ENCODE measurements around the gene MMP20.
A peak's percentile ranks its signal among the peaks of the same experiment; 100 is the strongest.
"Not testable (repeated sequence)": the region's sequence is repeated elsewhere in the genome, so short reads cannot be mapped to it uniquely, and the experiment has no call there.

Gene MMP20, protein sequence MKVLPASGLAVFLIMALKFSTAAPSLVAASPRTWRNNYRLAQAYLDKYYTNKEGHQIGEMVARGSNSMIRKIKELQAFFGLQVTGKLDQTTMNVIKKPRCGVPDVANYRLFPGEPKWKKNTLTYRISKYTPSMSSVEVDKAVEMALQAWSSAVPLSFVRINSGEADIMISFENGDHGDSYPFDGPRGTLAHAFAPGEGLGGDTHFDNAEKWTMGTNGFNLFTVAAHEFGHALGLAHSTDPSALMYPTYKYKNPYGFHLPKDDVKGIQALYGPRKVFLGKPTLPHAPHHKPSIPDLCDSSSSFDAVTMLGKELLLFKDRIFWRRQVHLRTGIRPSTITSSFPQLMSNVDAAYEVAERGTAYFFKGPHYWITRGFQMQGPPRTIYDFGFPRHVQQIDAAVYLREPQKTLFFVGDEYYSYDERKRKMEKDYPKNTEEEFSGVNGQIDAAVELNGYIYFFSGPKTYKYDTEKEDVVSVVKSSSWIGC

DNA sequence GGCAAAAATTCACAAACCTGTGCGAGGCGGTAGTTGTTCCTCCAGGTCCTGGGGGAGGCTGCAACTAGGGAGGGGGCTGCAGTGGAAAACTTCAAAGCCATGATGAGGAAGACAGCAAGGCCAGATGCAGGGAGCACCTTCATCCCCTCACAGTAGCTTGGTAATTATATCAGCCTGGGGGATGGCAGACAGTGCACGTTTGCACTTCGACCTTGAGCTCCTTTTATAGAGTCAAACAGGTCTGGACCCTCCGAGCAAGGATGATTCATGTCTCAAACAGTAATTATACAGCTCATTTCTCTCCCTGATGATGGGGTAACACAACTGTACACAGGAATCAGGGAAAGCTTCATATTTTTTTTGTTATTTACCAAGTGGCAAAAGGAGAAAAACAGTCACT lies at the start of gene MMP20:
Gene MMP20, minus strand, starts transcription at position 156 of the 400 bp plus-strand sequence. Its CDS starts 13 bp downstream, at position 143.
- no peak for DNase-seq

DNA sequence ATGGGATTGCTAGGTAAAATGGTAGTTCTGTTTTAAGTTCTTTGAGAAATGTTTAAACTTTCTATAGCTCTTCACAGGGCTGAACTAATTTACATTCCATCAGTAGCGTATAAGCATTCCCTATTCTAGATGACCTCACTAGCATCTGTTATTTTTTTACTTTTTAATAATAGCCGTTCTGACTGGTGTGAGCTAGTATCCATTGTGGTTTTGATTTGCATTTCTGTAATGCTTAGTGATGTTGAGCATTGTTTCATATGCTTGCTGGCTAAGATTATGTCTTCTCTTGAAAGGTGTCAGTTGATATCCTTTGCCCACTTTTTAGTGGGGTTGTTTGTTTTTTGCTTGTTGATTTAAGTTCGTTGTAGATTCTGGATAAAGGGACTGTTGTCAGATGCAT lies 44.5 kb upstream of the MMP20 start:
- no peak for DNase-seq

DNA sequence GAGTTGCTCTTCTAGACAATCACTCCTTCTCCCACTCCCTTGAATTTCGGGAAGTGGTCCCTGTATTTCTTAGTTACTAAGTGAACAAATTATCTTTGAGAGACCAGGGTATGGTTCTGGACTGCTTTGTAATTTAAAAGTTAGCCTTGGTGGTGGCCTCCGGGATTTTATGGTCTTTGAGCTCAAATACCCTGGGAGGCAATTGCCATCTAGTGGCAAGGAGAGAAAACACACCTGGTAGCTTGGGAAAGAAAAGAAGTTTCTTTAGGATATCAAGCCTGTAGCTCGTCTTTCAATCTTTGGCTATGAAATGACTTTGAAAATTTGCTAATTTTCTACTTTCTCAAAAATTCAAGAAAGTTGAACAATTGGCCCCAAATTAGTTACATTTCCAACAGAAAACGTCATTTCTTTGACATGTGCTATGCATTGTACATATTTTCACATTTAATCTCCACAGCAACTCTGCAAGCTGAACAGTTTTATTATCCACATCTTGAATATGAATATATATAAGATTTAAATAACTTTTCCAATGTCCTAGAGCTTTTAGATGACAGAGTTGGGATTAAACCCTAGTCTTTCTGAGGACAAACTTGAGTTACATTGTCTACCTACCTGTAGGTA lies 41.3 kb upstream of the MMP20 start:
- peak; percentile 65 to 80 (median 70) for DNase-seq

DNA sequence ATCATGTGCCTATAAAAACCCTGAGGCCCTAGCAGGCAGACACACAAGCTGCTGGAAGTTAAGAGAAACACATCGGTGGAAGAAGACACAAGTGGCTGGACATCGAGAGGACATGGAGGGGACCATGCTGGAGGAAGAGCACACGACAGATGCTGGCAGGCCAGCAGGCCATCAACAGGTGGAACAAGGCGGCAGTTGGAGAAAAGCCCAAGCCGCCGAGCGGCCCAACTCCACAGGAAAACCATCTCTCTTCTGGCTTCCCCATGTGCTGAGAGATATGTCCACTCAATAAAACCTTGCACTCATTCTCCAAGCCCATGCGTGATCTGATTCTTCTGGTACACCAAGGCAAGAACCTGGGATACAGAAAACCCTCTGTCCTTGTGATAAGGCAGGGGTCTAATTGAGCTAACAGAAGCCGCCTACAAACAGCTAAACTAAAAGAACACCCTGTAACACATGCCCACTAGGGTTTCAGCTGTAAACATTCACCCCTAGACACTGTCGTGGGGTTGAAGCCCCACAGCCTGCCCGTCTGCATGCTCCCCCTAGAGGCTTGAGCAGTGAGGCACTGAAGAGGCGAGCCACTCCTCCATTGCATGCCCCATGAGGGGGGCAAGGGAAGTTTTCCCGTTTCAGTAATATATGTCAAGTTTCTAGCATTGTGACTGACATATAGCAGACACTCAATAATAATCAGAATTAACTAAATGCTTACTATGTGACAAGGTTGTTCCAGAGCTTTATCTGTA lies 39.0 kb upstream of the MMP20 start:
- DNase-seq: peak; percentile 20 to 36 (median 28)

DNA sequence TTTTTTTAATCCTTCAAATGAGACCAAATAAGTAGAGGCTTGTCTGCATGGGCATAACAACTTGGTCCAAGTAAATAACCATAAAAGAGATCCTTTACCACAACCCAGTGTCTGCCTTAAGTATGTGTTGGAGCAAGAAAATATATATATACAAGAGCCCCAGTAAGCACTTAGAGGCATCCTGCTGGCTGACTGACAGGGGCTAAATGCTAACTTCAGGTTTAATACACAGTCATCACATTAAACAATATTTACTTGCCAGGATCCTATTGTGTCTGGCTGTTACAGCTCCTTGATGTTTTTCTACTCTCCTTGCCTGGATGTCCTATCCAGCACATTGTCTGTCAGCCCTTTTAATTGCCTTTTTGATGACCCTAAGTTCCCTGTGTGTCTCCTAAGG lies 37.5 kb upstream of the MMP20 start:
- DNase-seq: no peak

DNA sequence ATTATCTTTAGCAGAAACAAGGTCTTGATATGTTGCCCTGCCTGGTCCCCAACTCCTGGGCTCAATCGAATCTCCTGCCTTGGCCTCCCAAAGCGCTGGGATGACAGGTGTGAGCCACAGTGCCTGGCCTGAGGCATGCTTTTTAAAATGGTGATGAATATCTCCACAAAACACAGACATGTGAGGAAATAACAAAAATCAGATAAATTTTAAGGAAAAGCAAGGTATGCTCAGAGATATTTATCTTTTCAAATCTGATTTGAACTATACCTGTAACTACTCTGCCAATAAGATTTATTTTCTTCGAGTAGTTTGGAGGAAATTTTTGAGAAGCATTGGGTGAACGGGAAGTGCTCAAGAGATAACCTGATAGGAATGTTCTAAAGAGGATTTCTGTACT lies 35.9 kb upstream of the MMP20 start:
- no peak for DNase-seq

DNA sequence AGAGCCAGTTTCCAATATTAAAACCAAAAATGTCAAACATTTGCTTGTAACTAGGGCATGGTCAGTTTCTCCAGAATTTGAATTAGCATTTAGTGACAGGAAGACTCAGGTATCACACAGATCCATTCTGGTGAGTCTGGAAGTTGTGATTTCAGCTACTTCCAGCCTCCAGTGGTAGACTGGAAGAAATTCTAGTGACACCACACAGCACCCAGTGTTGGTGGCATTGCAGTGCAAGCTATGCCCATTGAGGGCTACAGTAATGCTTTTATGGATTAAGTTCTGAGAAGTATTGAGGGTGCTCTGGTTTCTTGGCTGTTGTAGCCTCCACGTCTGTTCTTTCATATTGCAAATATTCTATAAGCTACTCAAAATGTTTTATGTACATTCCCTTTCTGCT lies 31.4 kb upstream of the MMP20 start:
- no peak for DNase-seq

DNA sequence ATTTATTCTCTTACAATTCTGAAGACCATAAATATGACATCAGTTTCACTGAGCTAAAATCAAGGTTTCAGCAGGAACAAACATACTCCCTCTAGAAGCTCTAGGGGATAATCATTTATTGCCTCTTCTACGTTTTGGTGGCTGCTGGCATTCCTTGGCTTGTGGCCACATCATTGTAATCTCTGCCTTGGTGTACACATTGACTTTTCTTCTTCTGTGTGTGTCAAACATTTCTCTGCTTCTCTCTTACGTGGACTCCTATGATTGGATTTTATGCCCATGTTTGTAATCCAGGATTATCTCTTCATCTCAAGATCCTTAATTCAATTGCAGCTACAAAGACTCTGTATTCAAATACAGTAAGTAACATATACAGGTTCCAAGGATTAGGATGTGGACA lies 30.4 kb upstream of the MMP20 start:
- no peak for DNase-seq

DNA sequence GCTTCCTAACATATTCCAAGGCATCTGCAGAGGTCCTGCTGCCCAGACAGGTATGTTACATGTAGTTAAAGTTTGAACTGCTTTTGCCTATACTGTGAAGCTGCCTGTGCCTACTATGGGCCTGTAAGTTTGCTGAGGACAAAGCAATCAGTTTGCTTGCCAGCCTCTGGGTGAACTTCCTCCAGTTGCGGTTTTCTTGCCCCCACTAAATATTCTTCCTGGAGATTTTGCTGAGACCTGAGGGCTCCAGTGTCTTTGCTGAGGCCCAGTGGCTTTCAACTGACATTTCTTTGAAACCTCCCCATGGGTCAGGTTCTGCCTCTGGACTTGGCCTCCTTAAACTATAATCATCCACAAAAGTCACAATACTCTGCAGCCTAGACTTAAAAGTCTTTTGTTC lies 29.6 kb upstream of the MMP20 start:
- DNase-seq: no peak

DNA sequence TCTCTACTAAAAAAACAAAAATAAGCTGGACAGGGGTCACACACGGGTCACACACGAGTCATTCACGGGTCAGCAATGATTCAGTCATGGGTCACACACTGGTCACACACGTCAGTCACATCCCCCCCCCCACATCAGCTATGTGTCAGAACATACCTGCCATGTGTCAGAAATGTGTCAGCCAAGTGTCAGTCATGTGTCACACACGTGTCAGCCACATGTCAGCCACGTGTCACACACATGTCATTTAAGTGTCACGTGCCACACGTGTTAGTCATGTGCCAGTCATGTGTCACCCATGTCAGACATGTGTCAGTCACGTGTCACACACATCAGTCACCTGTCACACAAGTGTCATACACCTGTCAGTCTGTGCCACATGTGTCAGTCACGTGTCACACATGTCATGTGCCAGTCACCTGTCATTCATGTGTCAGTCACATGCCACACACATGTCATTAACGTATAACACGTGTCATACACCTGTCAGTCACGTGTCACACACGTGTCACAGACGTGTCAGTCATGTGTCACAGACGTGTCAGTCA lies 28.7 kb upstream of the MMP20 start:
- DNase-seq: peak in 1 of 3 donors; percentile 36

DNA sequence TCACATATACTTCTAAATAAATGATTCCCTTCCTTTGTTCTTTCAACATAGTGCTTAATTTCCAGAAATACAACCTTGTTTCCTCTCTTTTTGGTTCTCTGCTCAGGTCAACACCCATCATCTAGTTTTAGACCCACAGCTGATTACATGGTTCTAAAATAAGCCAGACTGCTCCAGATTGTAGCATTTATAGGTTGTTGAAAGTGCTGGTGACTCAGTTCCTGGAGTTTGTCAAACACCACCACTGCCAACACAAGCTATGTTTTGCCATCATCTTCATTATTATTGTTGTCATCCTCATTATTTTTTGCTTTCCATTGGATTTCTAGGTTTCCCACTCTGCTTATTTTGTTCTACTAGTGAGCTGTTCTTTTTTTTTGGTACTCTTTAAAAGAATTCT lies 22.3 kb upstream of the MMP20 start:
- DNase-seq: no peak

DNA sequence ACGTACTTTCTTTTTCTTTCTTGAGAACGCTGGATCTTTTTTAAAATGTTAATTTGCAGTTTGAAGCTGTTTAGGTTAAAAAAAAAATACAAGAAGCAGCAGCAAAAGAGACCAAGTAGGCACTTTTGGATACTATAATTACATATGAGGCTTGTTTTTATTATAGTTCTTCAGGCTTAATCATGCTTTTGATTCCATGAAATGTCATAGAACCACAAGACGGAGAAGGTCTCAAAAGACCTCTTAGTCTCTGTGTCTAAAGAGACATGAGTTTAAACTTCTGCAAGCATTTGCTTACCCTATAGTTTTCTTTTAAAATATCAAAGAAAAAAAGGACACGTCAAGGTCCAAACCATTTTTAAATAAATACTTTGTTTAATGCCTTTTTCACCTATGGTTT lies 18.8 kb upstream of the MMP20 start:
- no peak for DNase-seq

DNA sequence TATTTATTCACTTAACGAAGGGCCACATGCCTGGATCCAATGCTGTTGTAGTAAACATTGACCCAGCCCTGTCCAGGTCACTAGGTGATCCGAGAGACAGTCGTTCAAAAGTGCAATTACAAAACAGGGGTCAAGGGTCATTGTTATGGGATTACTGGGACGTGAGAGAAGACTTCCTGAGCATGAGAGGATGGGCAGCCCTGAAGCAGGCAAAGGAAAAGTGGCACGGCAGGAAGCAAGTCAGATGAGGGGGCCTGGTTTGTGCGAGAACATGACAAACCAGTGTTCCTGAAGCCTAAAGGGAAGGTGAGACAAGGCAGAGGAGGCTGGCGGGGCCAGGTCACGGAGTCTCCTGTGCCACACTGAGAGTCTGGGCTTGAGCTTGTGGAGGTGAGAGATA lies 15.8 kb upstream of the MMP20 start:
- DNase-seq: no peak

DNA sequence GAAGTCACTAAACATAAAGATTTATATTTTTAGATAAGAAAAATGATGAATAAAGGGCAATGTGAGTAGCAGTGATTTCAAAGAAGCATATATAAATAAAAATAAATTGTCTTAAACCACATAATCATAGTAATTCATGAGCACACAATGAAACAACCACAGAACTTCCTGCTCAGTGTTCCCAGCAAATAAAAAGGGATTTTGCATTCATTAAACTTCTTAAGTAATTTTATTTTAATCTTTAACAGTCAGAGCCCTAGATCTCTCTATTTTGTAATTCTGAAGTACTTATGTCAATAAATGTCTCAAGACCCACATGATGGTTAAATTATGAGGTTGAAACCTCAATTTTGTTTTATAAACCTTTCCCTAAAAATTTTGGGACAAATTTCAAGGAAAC lies 14.5 kb upstream of the MMP20 start:
- DNase-seq: no peak

DNA sequence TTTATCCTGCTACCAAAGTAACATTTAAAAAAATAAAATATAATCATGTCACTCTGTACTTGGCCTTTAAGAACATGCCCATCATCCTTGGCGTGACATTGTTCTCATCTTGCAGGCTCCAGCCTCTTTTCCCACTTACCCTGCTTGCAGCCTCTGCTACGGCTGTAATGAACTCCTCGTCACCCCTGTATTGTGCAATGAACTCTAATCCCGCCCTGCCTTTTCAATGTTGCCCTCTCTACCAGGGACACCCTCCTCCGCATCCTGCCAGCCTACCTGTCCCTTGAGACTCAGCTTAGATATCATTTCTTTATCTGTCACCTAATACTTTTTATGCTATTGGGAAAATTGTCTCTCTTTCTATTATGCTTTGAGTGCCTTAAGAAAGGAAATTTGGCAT lies 12.6 kb upstream of the MMP20 start:
- DNase-seq: no peak

DNA sequence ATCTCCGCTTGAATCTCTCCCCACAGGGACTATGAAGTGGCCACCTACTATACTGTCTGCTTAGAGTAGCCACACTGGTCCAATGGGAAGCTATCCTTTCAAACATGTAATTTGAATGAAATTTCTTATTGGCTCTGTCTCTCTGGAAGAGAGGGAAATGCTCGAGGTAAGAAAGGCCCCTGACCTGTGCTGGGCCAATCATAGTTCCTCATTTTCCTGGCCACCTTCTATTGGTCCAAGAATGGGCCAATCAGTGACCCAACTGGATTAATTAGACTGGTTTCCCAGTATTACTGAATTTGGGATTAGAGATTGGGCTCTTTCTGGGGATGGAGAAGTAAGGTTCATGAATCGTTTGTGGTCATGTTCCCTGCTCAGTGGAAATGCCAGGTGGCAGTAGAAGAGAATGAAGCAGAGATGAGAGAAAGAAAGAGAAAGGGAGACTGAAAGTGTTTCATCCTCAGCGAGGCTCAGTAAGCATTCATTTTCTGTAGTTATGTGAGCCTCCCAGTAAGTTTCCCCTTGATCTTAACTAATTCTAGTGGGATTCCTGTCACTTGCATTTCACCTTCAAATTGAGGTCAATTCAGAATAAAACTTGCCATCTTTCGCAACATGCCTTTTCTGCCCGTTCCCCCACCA lies 8.4 kb upstream of the MMP20 start:
- DNase-seq: no peak

DNA sequence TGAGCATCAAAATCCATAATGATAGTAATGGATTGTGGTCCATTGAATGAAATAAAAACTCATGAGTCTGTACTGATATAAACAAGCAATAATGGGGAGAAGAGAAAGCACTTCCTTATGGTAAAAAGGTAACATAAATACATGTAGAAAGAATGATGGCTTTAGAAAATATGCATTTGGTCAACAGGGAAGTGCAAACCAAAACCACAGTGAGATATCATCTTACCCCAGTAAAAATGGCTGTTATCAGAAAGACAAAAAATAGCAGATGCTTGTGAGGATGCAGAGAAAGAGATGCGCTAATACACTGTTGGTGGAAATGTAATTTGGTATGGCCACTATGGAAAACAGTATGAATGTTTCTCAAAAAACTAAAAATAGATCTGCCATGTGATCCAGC lies 6.9 kb upstream of the MMP20 start:
- no peak for DNase-seq

DNA sequence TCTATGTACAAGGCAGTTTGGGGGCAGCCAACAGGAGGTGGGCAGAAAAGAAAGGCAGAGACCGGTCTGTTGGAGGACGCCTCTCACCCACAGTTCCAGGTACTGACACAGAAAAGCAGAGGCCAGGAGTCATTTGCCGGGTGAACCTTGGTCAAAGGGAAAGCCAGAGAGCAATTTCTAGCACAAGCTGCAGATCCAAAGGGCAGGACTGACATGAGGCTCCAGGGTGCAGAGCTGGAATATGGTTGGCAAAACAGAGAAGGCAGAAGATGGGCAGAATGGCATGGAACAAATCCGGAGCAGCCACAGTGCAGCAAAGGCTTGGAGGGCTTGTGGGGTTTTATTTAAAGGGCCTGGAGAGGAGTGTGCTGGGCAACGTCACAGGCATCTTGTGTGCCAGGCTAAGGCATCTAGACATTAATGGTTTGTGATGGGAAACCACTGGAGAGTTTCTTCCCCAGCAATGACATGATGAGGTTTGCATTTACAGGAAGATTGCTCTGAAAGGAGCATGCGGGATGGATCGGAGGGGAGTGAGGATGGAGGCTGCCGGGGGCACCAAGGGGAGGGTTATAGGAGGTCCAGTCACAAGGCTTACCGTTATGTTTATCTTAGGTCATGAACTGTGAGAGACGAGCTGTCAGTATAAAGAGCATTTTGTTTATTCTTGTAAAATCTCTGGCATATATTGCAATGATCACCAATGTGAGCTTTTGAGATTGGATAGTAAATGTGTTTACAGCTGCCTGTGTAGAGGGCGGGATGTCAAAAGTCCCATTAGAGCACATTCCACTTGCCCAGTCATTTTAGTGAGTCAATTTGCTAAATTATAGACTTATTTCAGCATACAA lies 5.7 kb upstream of the MMP20 start:
- no peak for DNase-seq

DNA sequence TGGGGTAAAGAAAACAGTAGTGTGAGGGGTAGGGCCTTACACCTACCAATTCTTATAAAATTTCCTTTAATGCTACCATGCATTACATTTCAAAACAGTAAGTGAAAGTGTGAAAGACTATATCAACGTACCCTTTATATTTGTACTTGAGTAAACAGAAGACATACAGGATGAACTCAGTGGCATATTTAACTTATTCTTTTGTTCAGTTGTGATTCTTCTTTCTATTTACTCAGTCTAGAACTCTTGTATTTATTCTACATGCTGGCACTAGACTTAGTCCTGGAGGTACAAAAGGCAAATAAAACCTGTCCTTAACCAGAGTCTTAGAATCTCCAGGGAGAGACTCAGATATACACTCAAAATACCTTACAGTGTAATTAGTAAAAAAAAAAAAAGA lies 4.8 kb upstream of the MMP20 start:
- DNase-seq: not testable (repeated sequence)

DNA sequence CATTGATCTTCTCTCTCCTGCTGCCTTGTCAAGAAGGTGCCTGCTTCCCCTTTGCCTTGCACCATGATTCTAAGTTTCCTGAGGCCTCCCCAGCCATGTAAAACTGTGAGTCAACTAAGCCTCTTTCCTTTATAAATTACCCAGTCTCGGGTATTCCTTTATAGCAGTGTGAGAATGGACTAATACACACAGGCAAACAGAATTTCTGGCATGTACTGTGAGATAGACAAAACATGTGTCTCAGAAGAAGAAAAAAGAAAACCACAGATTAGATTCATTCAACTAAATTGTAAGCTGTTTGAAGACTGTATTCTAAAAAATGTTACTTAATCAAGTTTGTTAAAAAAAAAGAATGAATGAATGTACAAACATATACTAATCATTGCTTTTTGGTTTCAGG lies 1.5 kb upstream of the MMP20 start:
- DNase-seq: no peak

DNA sequence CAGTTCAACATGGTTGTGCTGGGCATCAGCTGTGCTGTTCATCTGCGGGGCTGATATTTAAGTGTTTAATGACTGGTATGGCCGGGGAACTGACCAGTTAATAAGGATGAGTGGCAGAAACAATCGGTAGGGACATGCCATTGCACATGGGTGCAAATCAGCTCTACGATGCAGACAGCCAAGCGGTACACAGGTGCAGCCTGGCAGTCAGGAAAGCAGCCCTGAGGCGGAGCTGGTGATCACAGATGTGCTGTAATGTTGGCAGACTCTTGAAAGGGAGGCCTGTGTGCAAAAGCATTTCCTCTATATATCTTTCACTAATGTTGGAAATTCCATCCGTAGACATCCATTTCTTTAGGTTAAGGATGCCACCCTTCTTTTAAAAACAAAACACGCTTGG lies 1.1 kb downstream of the MMP20 start:
- DNase-seq: no peak

DNA sequence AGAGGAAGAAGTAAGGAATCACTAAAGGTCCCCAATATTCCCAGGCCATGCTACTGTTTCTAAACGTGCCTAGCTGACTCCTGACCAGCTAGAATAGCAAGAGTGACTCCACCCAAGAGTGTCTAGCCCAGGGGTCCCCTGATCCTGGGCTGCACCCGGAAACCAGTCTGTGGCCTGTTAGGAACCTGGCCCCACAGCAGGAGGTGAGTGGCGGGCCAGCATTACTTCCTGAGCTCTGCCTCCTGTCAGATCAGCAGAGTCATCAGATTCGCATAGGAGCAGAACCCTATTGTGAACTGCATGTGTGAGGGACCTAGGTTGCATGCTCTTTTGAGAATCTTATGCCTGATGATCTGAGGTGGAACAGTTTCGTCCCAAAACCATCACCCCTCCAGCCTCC lies 2.0 kb downstream of the MMP20 start:
- DNase-seq: no peak
